Measurements from ENCODE around the gene PABPC1L2B.

The PABPC1L2B gene

DNA sequence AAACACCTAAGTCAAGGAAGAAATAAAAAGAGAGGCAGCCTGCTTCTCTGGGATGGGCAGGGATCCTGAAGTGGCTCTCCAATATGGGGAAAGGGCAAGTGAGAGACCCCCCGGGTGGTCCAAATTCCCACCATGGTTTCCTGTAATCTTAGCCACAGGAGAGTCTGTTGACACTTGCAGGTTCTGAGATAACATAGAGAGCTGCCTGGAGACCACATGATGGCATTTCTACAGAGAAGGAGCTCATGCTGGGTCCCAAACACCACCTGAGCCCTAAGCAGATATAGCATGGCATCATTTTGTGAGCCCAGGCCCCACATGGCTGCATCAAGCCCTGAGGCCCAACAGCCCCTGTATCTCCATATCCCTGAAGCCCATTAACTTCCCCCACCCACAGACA lies 26.1 kb downstream of the PABPC1L2B start:
- WGBS, result no CpG with 5 or more reads among the region's 1 CpG
- Histone ChIP-seq H3K23ac (ENCODE audit: low read length in 2 of 2) (no peak overlapping the region), H3K18ac (ENCODE audit: low read depth in 1 of 2, low read length in 2 of 2) (no peak overlapping the region), H3K36me3 (ENCODE audit: control insufficient read depth in 1 of 2, insufficient read depth in 2 of 2, low read depth in 1 of 2, low read length in 2 of 2) (no peaks in the 10 kb centered on the region), H3K14ac (ENCODE audit: low read length in 2 of 2) (no peak overlapping the region), H3K79me1 (replicated peaks; ENCODE audit: low read length, poor library complexity, severe bottlenecking) (no peaks in the 10 kb centered on the region), H3K4me3 (ENCODE audit: insufficient read depth in 1 of 2, low read depth in 1 of 2, low read length in 2 of 2) (no peak overlapping the region), H2AFZ (ENCODE audit: low read depth, low read length) (no peak overlapping the region), H4K8ac (ENCODE audit: low read length) (no peak overlapping the region), H2BK15ac (ENCODE audit: low read depth, poor library complexity, severe bottlenecking) (no peak overlapping the region), H3K9ac (ENCODE audit: low read length) (no peak overlapping the region), H3K4me2 (ENCODE audit: low read length, poor library complexity, severe bottlenecking) (no peak overlapping the region), H2BK120ac (ENCODE audit: low read depth, low read length) (no peak overlapping the region), H3K9me3 (ENCODE audit: control insufficient read depth, low read length) (peaks cover 30% of the 10 kb centered on the region), H2BK5ac (ENCODE audit: low read depth, low read length, poor library complexity, severe bottlenecking) (no peak overlapping the region), H3K4me1 (ENCODE audit: control insufficient read depth, insufficient read depth, low read depth, low read length) (no peaks in the 10 kb centered on the region), H3K27ac (ENCODE audit: low read length, poor library complexity, severe bottlenecking) (no peak overlapping the region), H3K4ac (ENCODE audit: low read depth in 1 of 2, low read length in 2 of 2) (no peak overlapping the region), H2BK12ac (ENCODE audit: low read length in 2 of 2) (no peak overlapping the region), H3K27me3 (ENCODE audit: control insufficient read depth in 1 of 2, insufficient read depth in 1 of 2, low read length in 2 of 2) (no peaks in the 10 kb centered on the region), H2AK5ac (ENCODE audit: low read length, severe bottlenecking) (no peak overlapping the region), H4K91ac (ENCODE audit: low read length) (no peak overlapping the region)
- no peak for DNase-seq

Data from mesenchymal stem cell (in vitro differentiated cells and primary cell).